ENCODE data around the gene AIG1. TPM values are rescaled to one million over a fixed set of nuclear protein-coding genes. Genes with fewer than 3 reads are reported as not detected.
A peak's percentile ranks its signal among the peaks of the same experiment; 100 is the strongest.

Gene AIG1
- total RNA-seq, 1 donor from 2014 or later: 35.2 TPM

GRCh38 chr6:143160015-143160414 is 99.3 kb downstream of the AIG1 start:
- Mint-ChIP-seq H3K4me3 (ENCODE audit: unreplicated experiment) (no peak overlapping the region), H3K27ac (ENCODE audit: unreplicated experiment) (peak overlapping the region; percentile 75), H3K9me3 (ENCODE audit: unreplicated experiment) (no peaks in the 10 kb centered on the region), H3K27me3 (ENCODE audit: low read depth, unreplicated experiment) (no peaks in the 10 kb centered on the region), H3K4me1 (ENCODE audit: low read depth, unreplicated experiment) (peaks cover 33% of the 10 kb centered on the region), H3K36me3 (ENCODE audit: low read depth, unreplicated experiment) (peaks cover 6% of the 10 kb centered on the region)
- H4K20me1 ChIP-seq (ENCODE audit: insufficient read depth, low read length): no peaks in the 10 kb centered on the region
- H3K9ac ChIP-seq (ENCODE audit: low read length): no peak overlapping the region
- no peaks in the 10 kb centered on the region for H3K36me3 ChIP-seq (ENCODE audit: insufficient read depth, low read length)
- no peaks in the 10 kb centered on the region for H3K9me3 ChIP-seq (ENCODE audit: insufficient read depth, low read depth, low read length)
- H3K79me2 ChIP-seq (ENCODE audit: insufficient read depth, low read length): no peaks in the 10 kb centered on the region
- no peak overlapping the region for H3K4me3 ChIP-seq (ENCODE audit: insufficient read depth, low read depth, low read length)
- no peak overlapping the region for H3K4me2 ChIP-seq (ENCODE audit: low read length)
- H3K4me1 ChIP-seq (ENCODE audit: insufficient read depth, low read length): no peaks in the 10 kb centered on the region
- TF ChIP-seq CTCF (IDR thresholded peaks at IDR 0.05; ENCODE audit: insufficient read depth, low read depth, low read length): no peak
- no peak for TF ChIP-seq EZH2 (IDR thresholded peaks at IDR 0.05; ENCODE audit: insufficient read depth, low read length)
- H3K27ac ChIP-seq (ENCODE audit: low read depth, low read length): no peak overlapping the region
- no peaks in the 10 kb centered on the region for H3K27me3 ChIP-seq (ENCODE audit: insufficient read depth, low read length)
- FAIRE-seq (no peak), DNase-seq (ENCODE audit: low read depth) (no peak)
- H2AFZ ChIP-seq (ENCODE audit: low read depth, low read length): no peak overlapping the region

- H3K4me1 ChIP-seq (ENCODE audit: insufficient read depth, low read length): no peaks in the 10 kb centered on the region
- H3K4me2 ChIP-seq (ENCODE audit: low read length): no peak overlapping the region
- no peak overlapping the region for H3K9ac ChIP-seq (ENCODE audit: low read length)
- no peak overlapping the region for H3K27ac ChIP-seq (ENCODE audit: low read depth, low read length)
- no peaks in the 10 kb centered on the region for H3K27me3 Mint-ChIP-seq (ENCODE audit: low read depth, unreplicated experiment)
- TF ChIP-seq CTCF (IDR thresholded peaks at IDR 0.05; ENCODE audit: insufficient read depth, low read depth, low read length) (no peak), EZH2 (IDR thresholded peaks at IDR 0.05; ENCODE audit: insufficient read depth, low read length) (no peak)
- no peaks in the 10 kb centered on the region for H3K9me3 ChIP-seq (ENCODE audit: insufficient read depth, low read depth, low read length)
- no peaks in the 10 kb centered on the region for H3K27me3 ChIP-seq (ENCODE audit: insufficient read depth, low read length)
- peaks cover 34% of the 10 kb centered on the region for H3K4me1 Mint-ChIP-seq (ENCODE audit: low read depth, unreplicated experiment)
- no peak overlapping the region for H3K4me3 ChIP-seq (ENCODE audit: insufficient read depth, low read depth, low read length)
- FAIRE-seq: no peak
- H4K20me1 ChIP-seq (ENCODE audit: insufficient read depth, low read length): no peaks in the 10 kb centered on the region
- no peak overlapping the region for H2AFZ ChIP-seq (ENCODE audit: low read depth, low read length)
- H3K36me3 ChIP-seq (ENCODE audit: insufficient read depth, low read length): no peaks in the 10 kb centered on the region
- peak overlapping the region; percentile 75 for H3K27ac Mint-ChIP-seq (ENCODE audit: unreplicated experiment)
- H3K4me3 Mint-ChIP-seq (ENCODE audit: unreplicated experiment): no peak overlapping the region
- DNase-seq (ENCODE audit: low read depth): no peak
- H3K79me2 ChIP-seq (ENCODE audit: insufficient read depth, low read length): no peaks in the 10 kb centered on the region
- no peaks in the 10 kb centered on the region for H3K9me3 Mint-ChIP-seq (ENCODE audit: unreplicated experiment)
- H3K36me3 Mint-ChIP-seq (ENCODE audit: low read depth, unreplicated experiment): peaks cover 6% of the 10 kb centered on the region
Observed at GRCh38 chr6:143160439-143161220, 99.9 kb downstream of the AIG1 start.

DNA sequence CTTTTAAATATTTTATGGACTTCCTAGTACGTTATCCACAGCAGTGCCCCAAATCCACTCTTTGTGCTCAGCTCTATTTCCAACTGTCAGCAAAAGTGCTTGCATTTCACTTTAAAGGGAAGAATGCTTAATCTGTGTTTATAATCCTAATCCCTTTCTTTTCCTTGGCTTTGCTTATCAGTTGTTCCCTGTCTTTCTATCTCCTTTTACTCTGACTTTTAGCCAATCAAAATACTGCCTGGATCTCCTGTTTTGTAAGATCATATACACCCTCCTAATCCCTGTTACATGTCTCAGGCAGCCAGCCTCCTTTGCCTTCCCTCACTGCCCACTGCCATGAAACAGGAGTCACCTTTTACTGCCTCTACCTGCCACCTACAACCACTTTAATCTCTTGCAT is 102.9 kb downstream of the AIG1 start:
- H2AFZ ChIP-seq (ENCODE audit: low read depth, low read length): no peak overlapping the region
- no peaks in the 10 kb centered on the region for H4K20me1 ChIP-seq (ENCODE audit: insufficient read depth, low read length)
- peaks cover 6% of the 10 kb centered on the region for H3K36me3 Mint-ChIP-seq (ENCODE audit: low read depth, unreplicated experiment)
- H3K9me3 ChIP-seq (ENCODE audit: insufficient read depth, low read depth, low read length): no peaks in the 10 kb centered on the region
- no peak overlapping the region for H3K4me3 Mint-ChIP-seq (ENCODE audit: unreplicated experiment)
- H3K4me2 ChIP-seq (ENCODE audit: low read length): no peak overlapping the region
- no peak for FAIRE-seq
- H3K4me1 ChIP-seq (ENCODE audit: insufficient read depth, low read length): no peaks in the 10 kb centered on the region
- no peak for TF ChIP-seq EZH2 (IDR thresholded peaks at IDR 0.05; ENCODE audit: insufficient read depth, low read length)
- no peak for TF ChIP-seq CTCF (IDR thresholded peaks at IDR 0.05; ENCODE audit: insufficient read depth, low read depth, low read length)
- no peaks in the 10 kb centered on the region for H3K36me3 ChIP-seq (ENCODE audit: insufficient read depth, low read length)
- H3K9me3 Mint-ChIP-seq (ENCODE audit: unreplicated experiment): no peaks in the 10 kb centered on the region
- no peaks in the 10 kb centered on the region for H3K79me2 ChIP-seq (ENCODE audit: insufficient read depth, low read length)
- H3K4me1 Mint-ChIP-seq (ENCODE audit: low read depth, unreplicated experiment): peaks cover 38% of the 10 kb centered on the region
- H3K27me3 Mint-ChIP-seq (ENCODE audit: low read depth, unreplicated experiment): no peaks in the 10 kb centered on the region
- DNase-seq (ENCODE audit: low read depth): no peak
- H3K27me3 ChIP-seq (ENCODE audit: insufficient read depth, low read length): no peaks in the 10 kb centered on the region
- H3K4me3 ChIP-seq (ENCODE audit: insufficient read depth, low read depth, low read length): no peak overlapping the region
- no peak overlapping the region for H3K27ac ChIP-seq (ENCODE audit: low read depth, low read length)
- no peak overlapping the region for H3K27ac Mint-ChIP-seq (ENCODE audit: unreplicated experiment)
- no peak overlapping the region for H3K9ac ChIP-seq (ENCODE audit: low read length)
